Peyer's patch (tissue), 4 donors: ENCODE data around the gene CALHM4. TPM values are rescaled to one million over a fixed set of nuclear protein-coding genes. Genes with fewer than 3 reads are reported as not detected.

Experiments
- DNase-seq, 3 donors: peaks; one replicate each; pipeline ENCODE4 v3.0.0-alpha.2; 2017 to 2019
- H3K27ac ChIP-seq, 4 donors: fragments of 200-600 bp; sonication (generic); one replicate each; pipeline ENCODE4 v1.5.1; 2016 to 2019
- H3K27me3 ChIP-seq, 2 donors: fragments of 200-600 bp; sonication (generic); one replicate each; pipeline ENCODE4 v1.5.1; 2019
- H3K36me3 ChIP-seq, 3 donors: fragments of 200-600 bp; sonication (generic); one replicate each; pipeline ENCODE4 v1.5.1; 2016 to 2019
- H3K4me1 ChIP-seq, 4 donors: fragments of 200-600 bp; sonication (generic); one replicate each; pipeline ENCODE4 v1.5.1; 2016 to 2019
- H3K4me3 ChIP-seq, 4 donors: fragments of 200-600 bp; sonication (generic); 1 replicate in 3 of 4; 2 replicates in 1 of 4; pipeline ENCODE4 v1.5.1; 2016 to 2019; ENCODE audit warnings: mild to moderate bottlenecking in 1 of 4
- H3K9me3 ChIP-seq, 4 donors: fragments of 200-600 bp; sonication (generic); one replicate each; pipeline ENCODE4 v1.5.1; 2016 to 2019; ENCODE audit warnings: mild to moderate bottlenecking in 1 of 4
- POLR2A ChIP-seq, 2 donors: fragments of 450-650 bp; IDR thresholded peaks; one replicate each; pipeline ENCODE4 v1.5.1; 2017; ENCODE audit warnings: antibody characterized with exemption in 2 of 2, mild to moderate bottlenecking in 2 of 2, moderate library complexity in 2 of 2
- total RNA-seq, 4 donors: library from RNA; depleted of rRNA; stranded (reverse); fragments of >200 nt; gene quantifications; one replicate each; pipeline ENCODE4 v1.1.0, GENCODE V29; 2016
- TF ChIP-seq, protein P1 (sequence below), 6 experiments: fragments of 450-650 bp in 4 of 6; fragments of 200-600 bp in 2 of 6; sonication (generic) in 1 of 6; IDR thresholded peaks; one replicate each; pipeline ENCODE4 v1.5.1; 2017 to 2019; ENCODE audit warnings: antibody characterized with exemption in 6 of 6, mild to moderate bottlenecking in 3 of 6, moderate library complexity in 1 of 6

The CALHM4 gene
- total RNA-seq, 4 donors from 2014 or later: not detected

DNA sequence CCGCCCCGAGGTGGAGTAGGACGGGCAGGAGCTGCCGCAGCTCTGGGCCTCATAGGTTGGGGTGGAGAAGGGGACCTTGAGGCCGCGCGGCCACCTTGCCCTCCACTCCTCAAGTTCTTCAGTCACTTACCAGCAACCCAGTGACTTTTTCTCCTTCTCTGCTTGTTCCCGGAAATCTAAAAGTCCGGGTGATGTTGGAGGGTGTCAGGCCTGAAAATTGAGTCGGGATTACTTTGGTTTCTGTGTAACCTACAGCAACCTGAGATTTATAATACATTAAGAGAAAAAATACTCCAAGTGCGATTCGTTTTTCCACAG, 18.1 kb downstream of the CALHM4 start:
- H3K4me3 ChIP-seq: peak overlapping the region; percentile 61 to 84 (median 77)
- H3K9me3 ChIP-seq: no peaks in the 10 kb centered on the region
- no peak for DNase-seq
- peaks cover 0 to 22% (median 5%) of the 10 kb centered on the region in 4 donors for H3K4me1 ChIP-seq
- H3K27me3 ChIP-seq: no peaks in the 10 kb centered on the region
- H3K27ac ChIP-seq: peak overlapping the region; percentile 78 to 93 (median 90)
- no peaks in the 10 kb centered on the region for H3K36me3 ChIP-seq
- TF ChIP-seq, protein P1, sequence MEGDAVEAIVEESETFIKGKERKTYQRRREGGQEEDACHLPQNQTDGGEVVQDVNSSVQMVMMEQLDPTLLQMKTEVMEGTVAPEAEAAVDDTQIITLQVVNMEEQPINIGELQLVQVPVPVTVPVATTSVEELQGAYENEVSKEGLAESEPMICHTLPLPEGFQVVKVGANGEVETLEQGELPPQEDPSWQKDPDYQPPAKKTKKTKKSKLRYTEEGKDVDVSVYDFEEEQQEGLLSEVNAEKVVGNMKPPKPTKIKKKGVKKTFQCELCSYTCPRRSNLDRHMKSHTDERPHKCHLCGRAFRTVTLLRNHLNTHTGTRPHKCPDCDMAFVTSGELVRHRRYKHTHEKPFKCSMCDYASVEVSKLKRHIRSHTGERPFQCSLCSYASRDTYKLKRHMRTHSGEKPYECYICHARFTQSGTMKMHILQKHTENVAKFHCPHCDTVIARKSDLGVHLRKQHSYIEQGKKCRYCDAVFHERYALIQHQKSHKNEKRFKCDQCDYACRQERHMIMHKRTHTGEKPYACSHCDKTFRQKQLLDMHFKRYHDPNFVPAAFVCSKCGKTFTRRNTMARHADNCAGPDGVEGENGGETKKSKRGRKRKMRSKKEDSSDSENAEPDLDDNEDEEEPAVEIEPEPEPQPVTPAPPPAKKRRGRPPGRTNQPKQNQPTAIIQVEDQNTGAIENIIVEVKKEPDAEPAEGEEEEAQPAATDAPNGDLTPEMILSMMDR (IDR thresholded peaks at IDR 0.05): no peak
- TF ChIP-seq POLR2A (IDR thresholded peaks at IDR 0.05): no peak

DNA sequence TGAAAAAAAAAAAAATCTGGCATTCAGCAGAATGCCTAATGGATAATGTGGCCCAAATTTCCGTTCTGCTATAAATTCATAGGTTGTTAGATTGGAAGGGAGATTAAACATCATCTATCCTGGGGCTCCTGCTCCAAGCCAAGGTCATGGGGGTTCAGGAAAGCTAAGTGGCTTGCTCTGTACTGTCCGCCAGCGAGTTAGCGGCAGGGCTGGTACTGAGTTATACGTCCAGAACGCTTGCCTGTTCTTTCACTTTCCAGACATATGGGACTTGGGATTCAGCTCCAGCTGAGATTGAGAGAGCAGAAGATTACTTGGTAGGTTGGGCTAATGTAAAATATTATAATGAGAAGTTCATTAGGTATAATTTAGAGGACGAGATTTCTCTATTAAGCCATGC, 18.6 kb downstream of the CALHM4 start:
- peaks cover 0 to 22% (median 5%) of the 10 kb centered on the region in 4 donors for H3K4me1 ChIP-seq
- TF ChIP-seq POLR2A (IDR thresholded peaks at IDR 0.05): no peak
- TF ChIP-seq, protein P1 (IDR thresholded peaks at IDR 0.05): no peak
- DNase-seq: peak in 1 of 3 donors; percentile 60

DNA sequence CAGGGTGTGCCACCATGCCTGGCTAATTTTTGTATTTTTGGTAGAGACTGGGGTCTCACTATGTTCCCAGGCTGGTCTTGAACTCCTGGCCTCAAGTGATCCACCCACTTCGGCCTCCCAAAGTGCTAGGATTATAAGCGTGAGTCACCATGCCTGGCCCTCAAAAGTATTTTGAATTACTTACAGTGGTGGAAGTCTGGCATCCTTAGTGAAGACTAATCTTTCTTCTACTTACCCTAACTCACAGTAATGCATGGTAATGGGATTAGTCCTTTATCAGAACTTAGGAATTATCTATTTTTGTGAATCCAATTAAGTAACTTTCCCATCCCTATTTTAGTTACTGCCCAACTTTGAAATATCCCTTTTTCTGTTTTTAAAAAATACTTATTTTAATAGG, 21.7 kb downstream of the CALHM4 start:
- TF ChIP-seq, protein P1 (IDR thresholded peaks at IDR 0.05): no peak
- no peak for TF ChIP-seq POLR2A (IDR thresholded peaks at IDR 0.05)
- H3K27ac ChIP-seq: no peak overlapping the region
- no peaks in the 10 kb centered on the region for H3K9me3 ChIP-seq
- H3K36me3 ChIP-seq: no peaks in the 10 kb centered on the region
- H3K27me3 ChIP-seq: no peaks in the 10 kb centered on the region
- DNase-seq: no peak
- peaks cover 0 to 23% (median 5%) of the 10 kb centered on the region in 4 donors for H3K4me1 ChIP-seq
- H3K4me3 ChIP-seq: no peak overlapping the region

More for the DNA sequence above, 18.6 kb downstream of the CALHM4 start:
- Histone ChIP-seq H3K36me3 (no peaks in the 10 kb centered on the region), H3K4me3 (peak overlapping the region; percentile 61 to 84 (median 77)), H3K9me3 (no peaks in the 10 kb centered on the region), H3K27me3 (no peaks in the 10 kb centered on the region), H3K27ac (peak overlapping the region; percentile 78 to 93 (median 90))

GRCh38 chr6:116577486-116577885, 23.9 kb downstream of the CALHM4 start:
- DNase-seq: no peak
- H3K36me3 ChIP-seq: no peaks in the 10 kb centered on the region
- H3K27ac ChIP-seq: no peak overlapping the region
- H3K4me1 ChIP-seq: peaks cover 0 to 18% (median 5%) of the 10 kb centered on the region in 4 donors
- H3K27me3 ChIP-seq: no peaks in the 10 kb centered on the region
- no peaks in the 10 kb centered on the region for H3K9me3 ChIP-seq
- TF ChIP-seq, protein P1 (IDR thresholded peaks at IDR 0.05): no peak
- TF ChIP-seq POLR2A (IDR thresholded peaks at IDR 0.05): no peak
- no peak overlapping the region for H3K4me3 ChIP-seq

DNA sequence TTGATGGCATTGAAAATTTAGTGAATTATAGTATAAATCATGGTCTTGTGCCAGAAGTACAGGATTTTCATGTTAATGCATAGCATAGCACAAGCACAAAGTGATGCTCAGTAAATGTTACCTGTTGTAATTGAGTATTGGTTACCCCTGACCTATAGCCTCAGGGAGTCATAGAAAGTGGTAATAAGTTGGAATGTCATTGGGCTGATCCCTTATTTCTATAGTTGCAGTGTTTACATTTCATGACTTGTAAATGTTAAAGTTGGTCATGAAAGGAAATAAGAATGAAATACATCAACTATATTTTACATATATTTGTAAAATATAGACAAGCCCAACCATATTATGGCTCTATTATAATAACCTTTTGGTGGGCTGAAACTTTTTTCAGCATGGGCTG, 24.8 kb downstream of the CALHM4 start:
- no peaks in the 10 kb centered on the region for H3K9me3 ChIP-seq
- H3K27me3 ChIP-seq: no peaks in the 10 kb centered on the region
- no peak overlapping the region for H3K27ac ChIP-seq
- no peak overlapping the region for H3K4me3 ChIP-seq
- H3K4me1 ChIP-seq: peaks cover 0 to 10% (median under 1%) of the 10 kb centered on the region in 4 donors
- TF ChIP-seq POLR2A (IDR thresholded peaks at IDR 0.05): no peak
- TF ChIP-seq, protein P1 (IDR thresholded peaks at IDR 0.05): no peak
- DNase-seq: no peak
- no peaks in the 10 kb centered on the region for H3K36me3 ChIP-seq

DNA sequence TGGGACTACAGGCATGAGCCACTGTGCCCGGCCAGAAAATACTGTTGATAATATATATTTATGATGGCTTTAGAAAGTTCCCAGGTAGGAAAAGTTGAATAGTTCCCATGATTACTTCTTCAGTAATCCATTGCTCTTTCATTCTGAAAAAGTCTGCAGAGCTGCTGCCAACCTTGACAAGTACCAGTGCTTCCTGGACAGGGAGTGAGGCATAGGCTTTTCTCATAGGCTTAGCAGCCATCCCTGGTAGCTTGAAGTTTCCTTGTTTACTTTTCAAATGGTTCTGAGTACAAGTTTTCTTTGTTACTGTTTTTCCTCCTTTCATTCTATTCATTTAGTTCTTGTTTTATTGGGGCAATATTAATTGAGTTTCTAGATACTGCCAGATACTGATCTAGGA, 25.6 kb downstream of the CALHM4 start:
- Histone ChIP-seq H3K36me3 (no peaks in the 10 kb centered on the region), H3K9me3 (no peaks in the 10 kb centered on the region), H3K27ac (no peak overlapping the region), H3K4me1 (peaks cover 0 to 6% (median 0%) of the 10 kb centered on the region in 4 donors), H3K4me3 (no peak overlapping the region), H3K27me3 (no peaks in the 10 kb centered on the region)
- TF ChIP-seq POLR2A (IDR thresholded peaks at IDR 0.05): no peak
- no peak for DNase-seq
